T-helper 2 cell treated with Interferon-gamma antibody and Interleukin-4, amounts not matched to agents 5 μg/mL and 100 μg/mL, for 36 hours (primary cell): ENCODE data around the gene KCNIP4.
A peak's percentile ranks its signal among the peaks of the same experiment; 100 is the strongest.
"Not testable (repeated sequence)": the region's sequence is repeated elsewhere in the genome, so short reads cannot be mapped to it uniquely, and the experiment has no call there.

Experiments
- DNase-seq: peaks from one replicate; pipeline ENCODE4 v3.0.0; 2021; ENCODE audit warnings: low spot score
- H3K27ac Mint-ChIP-seq: one replicate; pipeline ENCODE4 v1.8.0; 2021; ENCODE audit warnings: mild to moderate bottlenecking, mixed read lengths
- H3K27me3 Mint-ChIP-seq: one replicate; pipeline ENCODE4 v1.8.0; 2021; ENCODE audit warnings: low read depth, mixed read lengths
- H3K36me3 Mint-ChIP-seq: one replicate; pipeline ENCODE4 v1.8.0; 2021; ENCODE audit warnings: low read depth, mixed read lengths
- H3K4me1 Mint-ChIP-seq: one replicate; pipeline ENCODE4 v1.8.0; 2021; ENCODE audit warnings: low read depth, mixed read lengths
- H3K4me3 Mint-ChIP-seq: one replicate; pipeline ENCODE4 v1.8.0; 2022; ENCODE audit warnings: mild to moderate bottlenecking, moderate library complexity, mixed read lengths
- H3K9me3 Mint-ChIP-seq: one replicate; pipeline ENCODE4 v1.8.0; 2021; ENCODE audit warnings: mixed read lengths

Gene KCNIP4

DNA sequence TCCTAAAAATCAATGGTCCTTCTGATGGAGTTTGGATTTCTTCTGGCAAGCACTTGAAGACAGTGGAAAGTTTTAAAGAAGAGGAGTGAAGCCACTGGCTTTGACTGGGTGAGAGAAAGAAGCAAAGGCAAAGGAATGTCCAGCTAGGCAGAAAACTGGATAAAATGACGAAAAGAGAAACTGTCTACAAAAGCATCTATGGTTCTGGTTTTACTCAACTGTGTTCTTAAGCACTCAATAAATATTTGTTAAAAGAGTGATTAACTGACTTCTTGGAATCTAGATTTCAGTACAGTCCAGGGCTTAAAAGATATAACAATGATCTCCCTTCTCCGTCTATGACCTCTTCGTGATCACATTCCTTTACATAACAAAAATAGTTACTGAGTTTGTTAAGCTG is 1195.9 kb downstream of the KCNIP4 start:
- no peak for DNase-seq
- no peaks in the 10 kb centered on the region for H3K9me3 Mint-ChIP-seq
- H3K4me3 Mint-ChIP-seq: no peak overlapping the region
- H3K27me3 Mint-ChIP-seq: no peaks in the 10 kb centered on the region
- H3K36me3 Mint-ChIP-seq: peaks cover 1% of the 10 kb centered on the region
- H3K4me1 Mint-ChIP-seq: no peaks in the 10 kb centered on the region
- H3K27ac Mint-ChIP-seq: no peak overlapping the region

DNA sequence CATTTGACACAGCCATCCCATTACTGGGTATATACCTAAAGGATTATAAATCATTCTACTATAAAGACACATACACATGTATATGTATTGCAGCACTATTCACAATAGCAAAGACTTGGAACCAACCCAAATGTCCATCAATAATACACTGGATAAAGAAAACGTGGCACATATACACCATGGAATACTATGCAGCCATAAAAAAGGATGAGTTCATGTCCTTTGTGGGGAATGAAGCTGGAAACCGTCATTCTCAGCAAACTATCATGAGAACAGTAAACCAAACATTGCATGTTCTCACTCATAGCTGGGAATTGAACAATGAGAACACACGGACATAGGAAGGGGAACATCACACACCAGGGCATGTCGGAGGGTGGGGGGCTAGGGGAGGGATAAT is 1202.6 kb downstream of the KCNIP4 start:
- not testable (repeated sequence) for H3K27me3 Mint-ChIP-seq, H3K4me3 Mint-ChIP-seq, H3K27ac Mint-ChIP-seq, DNase-seq, H3K4me1 Mint-ChIP-seq, H3K36me3 Mint-ChIP-seq
- H3K9me3 Mint-ChIP-seq: peaks cover 11% of the 10 kb centered on the region

DNA sequence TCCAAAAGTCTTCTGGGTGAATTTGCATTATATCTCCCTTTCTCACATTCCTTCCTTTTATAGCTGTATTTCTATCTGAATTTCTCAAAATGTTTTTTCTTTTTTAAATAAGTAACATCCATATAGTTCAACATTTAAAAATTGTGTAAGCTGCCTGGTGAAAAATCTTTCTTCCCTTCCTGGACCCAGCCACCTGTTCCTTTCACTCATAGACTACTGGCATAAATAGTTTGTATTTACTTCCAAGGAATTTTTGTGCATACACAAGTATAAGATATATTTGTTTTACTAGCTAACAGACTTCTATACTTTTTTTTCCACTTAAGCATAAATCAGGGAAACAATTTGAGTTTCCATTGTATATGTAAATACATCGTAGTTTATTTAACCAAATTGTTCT is 1212.6 kb downstream of the KCNIP4 start:
- no peaks in the 10 kb centered on the region for H3K27me3 Mint-ChIP-seq
- H3K36me3 Mint-ChIP-seq: peaks cover 17% of the 10 kb centered on the region
- no peak overlapping the region for H3K27ac Mint-ChIP-seq
- H3K9me3 Mint-ChIP-seq: peaks cover 30% of the 10 kb centered on the region
- no peak overlapping the region for H3K4me3 Mint-ChIP-seq
- no peaks in the 10 kb centered on the region for H3K4me1 Mint-ChIP-seq
- no peak for DNase-seq

DNA sequence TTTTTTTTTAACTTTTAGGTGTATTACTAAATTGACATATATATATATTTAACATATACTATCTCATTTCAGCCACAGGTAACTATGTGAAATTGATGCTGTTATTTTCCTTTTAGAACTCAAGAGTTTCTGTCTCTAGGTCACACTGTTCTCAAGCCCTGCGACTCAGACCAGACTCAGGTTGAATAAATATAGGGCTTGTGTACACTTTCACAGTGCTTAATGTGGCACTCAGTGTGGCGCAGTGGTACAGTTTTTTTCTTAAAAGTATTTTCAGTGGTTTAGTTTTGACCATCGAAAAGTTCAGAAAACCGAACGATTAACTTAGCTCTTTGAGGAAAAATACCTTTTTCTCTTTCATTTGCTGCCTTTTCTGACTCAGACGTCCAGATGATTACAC is 1223.7 kb downstream of the KCNIP4 start:
- H3K9me3 Mint-ChIP-seq: peaks cover 8% of the 10 kb centered on the region
- H3K27ac Mint-ChIP-seq: no peak overlapping the region
- H3K4me3 Mint-ChIP-seq: no peak overlapping the region
- no peaks in the 10 kb centered on the region for H3K27me3 Mint-ChIP-seq
- no peaks in the 10 kb centered on the region for H3K4me1 Mint-ChIP-seq
- DNase-seq: no peak
- H3K36me3 Mint-ChIP-seq: peaks cover 36% of the 10 kb centered on the region

DNA sequence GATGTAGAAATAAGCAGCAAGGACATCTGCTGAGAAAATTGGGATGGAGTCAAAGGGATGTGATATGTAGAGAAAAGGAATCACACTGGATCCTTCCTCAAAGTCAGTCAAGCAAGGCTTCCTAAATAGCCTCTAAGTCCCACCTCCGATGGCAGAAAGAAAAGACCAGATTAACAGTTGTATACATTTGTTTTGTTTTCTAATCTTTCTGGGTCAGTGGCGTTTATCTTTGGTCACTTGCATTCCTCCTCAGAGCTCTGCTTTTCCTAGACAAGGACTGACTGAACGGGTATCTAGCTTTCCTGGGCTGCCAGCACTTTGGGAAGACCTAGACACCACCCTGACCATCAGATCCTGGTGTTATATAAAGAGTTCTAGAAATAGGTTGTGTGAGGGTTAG is 1225.1 kb downstream of the KCNIP4 start:
- DNase-seq: no peak
- no peaks in the 10 kb centered on the region for H3K4me1 Mint-ChIP-seq
- no peaks in the 10 kb centered on the region for H3K27me3 Mint-ChIP-seq
- H3K4me3 Mint-ChIP-seq: no peak overlapping the region
- peaks cover 48% of the 10 kb centered on the region for H3K36me3 Mint-ChIP-seq
- H3K9me3 Mint-ChIP-seq: peaks cover 8% of the 10 kb centered on the region
- no peak overlapping the region for H3K27ac Mint-ChIP-seq

DNA sequence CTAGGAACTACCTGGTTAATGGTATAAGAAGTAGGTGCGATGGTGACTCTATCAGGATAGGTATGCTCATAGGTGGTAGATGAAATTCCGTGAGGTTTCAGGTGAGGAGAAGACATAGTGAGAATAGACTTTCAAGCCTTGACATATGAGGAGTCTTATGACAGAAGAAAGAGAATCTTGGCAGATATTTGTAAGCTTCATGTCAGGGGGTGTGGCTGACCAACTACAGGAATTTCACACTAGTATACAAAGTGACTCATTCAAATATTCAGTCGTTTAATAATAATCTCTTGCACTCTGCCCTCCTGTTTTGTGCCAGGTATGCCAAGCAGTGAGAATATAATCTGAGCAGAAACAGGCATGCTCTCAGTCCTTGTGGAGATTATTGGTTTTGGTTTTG is 1225.6 kb downstream of the KCNIP4 start:
- Mint-ChIP-seq H3K4me3 (no peak overlapping the region), H3K27me3 (no peaks in the 10 kb centered on the region), H3K9me3 (peaks cover 8% of the 10 kb centered on the region), H3K27ac (no peak overlapping the region), H3K4me1 (no peaks in the 10 kb centered on the region), H3K36me3 (peaks cover 53% of the 10 kb centered on the region)
- DNase-seq: no peak

DNA sequence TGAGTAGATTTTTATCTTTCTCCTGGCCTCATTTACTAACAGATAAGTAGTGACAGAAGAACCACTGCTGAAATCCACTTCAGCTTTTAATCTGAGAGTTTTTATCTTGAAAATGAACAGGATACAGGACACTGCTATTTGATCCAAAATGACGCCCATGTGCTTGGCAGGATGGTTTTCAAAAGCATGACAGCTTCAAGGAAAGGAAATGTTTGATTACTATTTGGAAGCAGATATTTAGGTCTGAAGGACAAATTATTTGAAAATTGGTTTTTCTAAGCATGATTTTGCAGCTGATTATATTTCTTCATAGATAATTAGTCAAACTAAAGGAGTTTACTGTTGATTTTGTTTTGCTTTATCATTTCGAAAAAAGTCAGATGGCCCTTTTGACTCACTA is 1237.2 kb downstream of the KCNIP4 start:
- Mint-ChIP-seq H3K36me3 (peaks cover 24% of the 10 kb centered on the region), H3K27me3 (no peaks in the 10 kb centered on the region), H3K4me1 (no peaks in the 10 kb centered on the region)

DNA sequence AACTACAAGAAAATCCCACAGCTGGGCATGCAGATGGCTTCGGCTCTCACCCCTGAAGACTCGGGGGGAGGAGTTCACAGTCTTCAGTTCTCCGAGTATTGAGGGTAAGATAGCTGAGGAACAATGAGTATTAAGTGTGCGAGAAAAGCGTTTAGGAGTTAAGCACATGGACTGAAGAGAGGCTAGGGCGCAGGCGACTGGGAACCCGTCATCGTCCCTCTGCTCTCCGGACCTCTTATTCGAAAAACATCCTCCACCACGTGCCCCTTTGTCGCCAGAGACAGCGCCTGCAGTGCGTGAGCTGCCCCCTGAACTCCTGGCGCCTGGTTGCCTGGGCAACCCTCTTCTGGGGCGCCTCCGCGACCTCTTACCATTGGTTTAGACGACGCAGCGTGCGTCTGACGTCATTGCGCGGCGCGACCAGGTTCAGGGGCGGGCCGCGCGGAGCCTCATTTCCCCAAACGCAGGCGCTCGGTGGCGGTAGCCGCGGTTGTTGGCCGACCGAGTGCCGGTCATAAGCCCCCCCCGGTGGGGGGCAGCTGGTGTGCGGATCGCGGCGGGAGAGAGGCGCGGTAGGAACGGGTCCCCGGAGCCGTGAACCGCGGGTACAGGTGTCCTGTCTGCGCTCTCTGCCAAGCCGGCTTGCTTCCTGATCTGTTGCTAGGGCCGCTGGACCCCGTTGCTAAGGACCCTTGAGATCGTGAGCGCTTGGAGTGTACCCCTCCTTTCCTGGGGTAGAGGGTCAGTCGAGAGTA is 1248.4 kb downstream of the KCNIP4 start, which contains the start of gene PACRGL:
PACRGL (plus strand) TSS at position 452 of the 755 bp plus-strand sequence. CDS start 4,024 bp downstream, outside the sequence.
- Mint-ChIP-seq H3K27me3 (no peaks in the 10 kb centered on the region), H3K9me3 (no peaks in the 10 kb centered on the region), H3K36me3 (no peaks in the 10 kb centered on the region), H3K4me1 (peaks cover 15% of the 10 kb centered on the region), H3K4me3 (peak within 1 kb of the TSS; percentile 96), H3K27ac (peak within 1 kb of the TSS; percentile 94)
- DNase-seq: peak; percentile 90

More for the DNA sequence above, 1237.2 kb downstream of the KCNIP4 start:
- DNase-seq: no peak
- Mint-ChIP-seq H3K27ac (no peak overlapping the region), H3K4me3 (no peak overlapping the region), H3K9me3 (peaks cover 4% of the 10 kb centered on the region)

DNA sequence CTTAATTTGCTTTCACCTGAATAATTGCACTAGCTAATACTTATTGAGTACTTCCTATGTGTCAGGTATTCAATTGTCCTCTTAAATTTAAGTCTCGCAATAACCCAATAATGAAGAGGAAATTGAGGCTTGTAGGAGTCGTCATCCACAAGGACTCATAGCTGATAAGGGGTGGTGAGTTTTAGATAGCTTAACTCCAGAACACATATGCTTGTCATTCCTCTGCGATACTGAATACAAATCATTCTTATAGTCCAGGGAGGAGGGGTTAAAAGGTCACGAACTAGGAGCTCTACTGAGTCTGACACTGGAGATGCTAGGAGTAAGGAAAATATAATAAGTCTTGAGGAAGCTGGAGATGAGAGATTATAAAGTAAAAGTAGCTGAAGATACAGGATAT is 1249.8 kb downstream of the KCNIP4 start:
- H3K9me3 Mint-ChIP-seq: no peaks in the 10 kb centered on the region
- no peaks in the 10 kb centered on the region for H3K27me3 Mint-ChIP-seq
- no peak overlapping the region for H3K27ac Mint-ChIP-seq
- H3K4me1 Mint-ChIP-seq: peaks cover 15% of the 10 kb centered on the region
- peak overlapping the region; percentile 49 for H3K4me3 Mint-ChIP-seq
- no peak for DNase-seq
- H3K36me3 Mint-ChIP-seq: no peaks in the 10 kb centered on the region

DNA sequence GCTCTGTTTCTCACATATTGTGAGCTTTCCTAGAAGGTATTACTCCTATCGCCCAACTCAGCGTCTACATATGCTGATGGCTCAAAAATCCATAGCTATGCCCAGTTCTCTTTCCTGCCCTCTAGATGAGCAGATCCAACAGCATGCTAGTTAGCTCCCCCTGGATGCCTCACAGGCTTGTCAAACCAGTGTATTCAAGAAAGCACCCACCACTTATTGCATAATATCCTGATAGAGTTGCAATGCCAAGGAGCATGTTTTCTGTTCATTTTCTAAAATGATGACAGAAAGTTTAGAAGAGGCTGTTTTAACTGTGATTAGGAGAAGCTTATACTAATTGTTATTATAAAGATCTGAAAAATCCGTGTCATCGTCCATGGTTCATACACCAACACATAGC is 1250.2 kb downstream of the KCNIP4 start:
- no peak for DNase-seq
- peaks cover 15% of the 10 kb centered on the region for H3K4me1 Mint-ChIP-seq
- no peaks in the 10 kb centered on the region for H3K36me3 Mint-ChIP-seq
- no peaks in the 10 kb centered on the region for H3K27me3 Mint-ChIP-seq
- no peak overlapping the region for H3K4me3 Mint-ChIP-seq
- H3K9me3 Mint-ChIP-seq: no peaks in the 10 kb centered on the region
- no peak overlapping the region for H3K27ac Mint-ChIP-seq

DNA sequence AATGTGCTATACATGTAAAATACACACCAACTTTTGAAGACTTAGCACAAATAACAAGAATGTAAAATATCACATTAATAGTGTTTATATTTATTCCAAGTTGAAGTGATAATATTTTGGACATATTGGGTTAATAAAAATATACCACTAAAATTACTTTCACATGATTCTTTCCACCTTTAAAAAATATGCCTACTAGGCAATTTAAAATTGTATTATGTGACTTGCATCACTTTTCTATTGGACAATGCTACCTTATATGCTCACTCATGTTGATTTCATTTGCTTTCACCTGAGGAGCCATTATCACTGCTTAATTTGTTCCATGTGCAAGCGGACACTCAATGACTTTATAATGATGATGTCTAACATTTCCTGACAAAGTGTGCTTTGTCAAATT is 1251.8 kb downstream of the KCNIP4 start:
- H3K9me3 Mint-ChIP-seq: no peaks in the 10 kb centered on the region
- peaks cover 15% of the 10 kb centered on the region for H3K4me1 Mint-ChIP-seq
- H3K4me3 Mint-ChIP-seq: no peak overlapping the region
- DNase-seq: no peak
- no peak overlapping the region for H3K27ac Mint-ChIP-seq
- no peaks in the 10 kb centered on the region for H3K27me3 Mint-ChIP-seq
- H3K36me3 Mint-ChIP-seq: no peaks in the 10 kb centered on the region

DNA sequence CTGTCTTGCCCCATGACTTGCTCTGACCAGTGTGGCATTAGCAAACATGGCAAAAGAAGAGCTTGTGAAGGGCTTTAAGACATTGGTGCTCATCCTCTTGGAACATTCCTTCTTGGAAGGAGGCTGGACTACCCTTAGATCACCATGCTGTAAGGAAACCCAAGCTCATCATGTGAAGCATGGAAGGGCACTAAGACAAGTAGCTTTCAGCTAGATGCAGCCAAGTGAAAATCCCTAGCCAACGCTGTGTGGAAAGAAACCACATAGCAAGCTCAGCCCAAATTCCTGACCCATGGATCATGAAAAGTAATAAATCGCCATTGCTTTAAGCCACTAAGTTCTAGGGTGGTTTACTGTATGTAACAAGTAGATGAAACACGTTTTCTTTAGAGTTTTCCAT is 1260.7 kb downstream of the KCNIP4 start:
- no peaks in the 10 kb centered on the region for H3K9me3 Mint-ChIP-seq
- H3K4me1 Mint-ChIP-seq: no peaks in the 10 kb centered on the region
- no peak overlapping the region for H3K4me3 Mint-ChIP-seq
- H3K27ac Mint-ChIP-seq: no peak overlapping the region
- H3K27me3 Mint-ChIP-seq: peaks cover 8% of the 10 kb centered on the region
- H3K36me3 Mint-ChIP-seq: no peaks in the 10 kb centered on the region
- DNase-seq: no peak

DNA sequence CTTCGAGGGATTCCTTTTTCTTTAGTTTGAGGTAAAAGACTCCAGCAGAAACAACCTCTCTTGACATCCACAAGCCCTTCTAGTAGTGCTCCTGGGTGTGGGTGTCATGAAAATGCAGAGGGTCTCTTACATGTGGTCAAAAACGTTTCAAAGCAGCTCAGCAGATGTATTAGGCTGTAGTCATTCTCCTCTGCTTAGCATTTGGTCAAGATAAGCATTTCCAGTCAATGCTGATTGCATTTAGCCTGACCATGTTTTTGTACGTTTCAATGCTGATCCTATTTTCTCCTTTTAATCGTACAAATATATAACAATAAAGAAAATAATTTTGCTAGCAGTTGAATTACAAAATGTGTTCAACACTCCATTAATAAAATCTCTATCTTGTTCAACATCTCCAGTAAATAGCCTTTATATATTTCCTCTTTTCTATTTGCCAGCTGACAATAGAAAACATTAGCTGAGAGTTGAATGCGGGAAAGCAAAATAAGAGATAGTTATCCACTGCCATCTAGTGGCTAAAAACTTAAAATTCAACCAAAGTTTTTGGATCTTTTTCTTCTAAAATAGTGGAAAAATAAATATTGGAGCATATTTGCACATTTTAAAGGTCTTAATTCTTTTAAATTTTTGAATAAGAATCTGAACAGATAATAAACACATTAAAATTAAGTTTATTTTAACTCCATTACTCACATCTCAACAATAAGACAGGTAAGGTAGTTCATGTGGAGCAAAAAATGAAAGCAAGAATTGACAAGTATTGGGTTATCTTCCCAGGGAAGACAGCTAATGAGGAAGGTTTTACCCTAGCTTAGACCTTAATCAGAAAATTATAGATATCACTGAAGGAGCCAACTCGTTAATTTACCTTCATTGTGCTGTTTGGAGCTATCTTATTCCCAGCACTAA is 1263.5 kb downstream of the KCNIP4 start:
- no peak overlapping the region for H3K27ac Mint-ChIP-seq
- no peak for DNase-seq
- no peak overlapping the region for H3K4me3 Mint-ChIP-seq
- no peaks in the 10 kb centered on the region for H3K9me3 Mint-ChIP-seq
- no peaks in the 10 kb centered on the region for H3K36me3 Mint-ChIP-seq
- no peaks in the 10 kb centered on the region for H3K4me1 Mint-ChIP-seq
- H3K27me3 Mint-ChIP-seq: peaks cover 5% of the 10 kb centered on the region

DNA sequence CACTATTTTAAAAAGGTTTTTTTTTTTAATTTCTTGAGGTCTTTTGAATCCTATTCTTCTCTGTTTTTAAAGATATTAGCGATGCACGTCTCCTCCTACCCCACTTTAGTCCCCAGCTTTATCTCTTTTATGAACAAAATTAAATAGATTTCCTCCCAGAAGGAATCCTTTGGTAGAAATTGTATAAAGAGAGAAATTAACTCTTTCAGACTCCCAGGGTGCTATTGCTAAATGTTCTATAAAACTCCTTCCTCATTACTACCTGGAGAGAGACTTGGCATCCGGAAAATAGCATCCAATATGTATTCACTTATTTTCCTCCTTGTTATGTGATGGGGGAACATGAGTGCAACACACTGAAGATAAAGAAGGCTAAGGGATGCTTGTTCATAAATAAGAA is 1264.8 kb downstream of the KCNIP4 start:
- H3K36me3 Mint-ChIP-seq: no peaks in the 10 kb centered on the region
- no peak for DNase-seq
- no peak overlapping the region for H3K4me3 Mint-ChIP-seq
- H3K27me3 Mint-ChIP-seq: peaks cover 2% of the 10 kb centered on the region
- H3K9me3 Mint-ChIP-seq: no peaks in the 10 kb centered on the region
- H3K4me1 Mint-ChIP-seq: no peaks in the 10 kb centered on the region
- H3K27ac Mint-ChIP-seq: no peak overlapping the region
